Raji (cell line): ENCODE results near the gene LSM14A.
A peak's percentile ranks its signal among the peaks of the same experiment; 100 is the strongest.

Experiments used
- POLR2A ChIP-seq: IDR thresholded peaks from 2 replicates; pipeline ENCODE4 v1.6.1; 2011; ENCODE audit warnings: low read depth, low read length, control low read depth; ENCODE audit not compliant: insufficient read depth

LSM14A gene

DNA sequence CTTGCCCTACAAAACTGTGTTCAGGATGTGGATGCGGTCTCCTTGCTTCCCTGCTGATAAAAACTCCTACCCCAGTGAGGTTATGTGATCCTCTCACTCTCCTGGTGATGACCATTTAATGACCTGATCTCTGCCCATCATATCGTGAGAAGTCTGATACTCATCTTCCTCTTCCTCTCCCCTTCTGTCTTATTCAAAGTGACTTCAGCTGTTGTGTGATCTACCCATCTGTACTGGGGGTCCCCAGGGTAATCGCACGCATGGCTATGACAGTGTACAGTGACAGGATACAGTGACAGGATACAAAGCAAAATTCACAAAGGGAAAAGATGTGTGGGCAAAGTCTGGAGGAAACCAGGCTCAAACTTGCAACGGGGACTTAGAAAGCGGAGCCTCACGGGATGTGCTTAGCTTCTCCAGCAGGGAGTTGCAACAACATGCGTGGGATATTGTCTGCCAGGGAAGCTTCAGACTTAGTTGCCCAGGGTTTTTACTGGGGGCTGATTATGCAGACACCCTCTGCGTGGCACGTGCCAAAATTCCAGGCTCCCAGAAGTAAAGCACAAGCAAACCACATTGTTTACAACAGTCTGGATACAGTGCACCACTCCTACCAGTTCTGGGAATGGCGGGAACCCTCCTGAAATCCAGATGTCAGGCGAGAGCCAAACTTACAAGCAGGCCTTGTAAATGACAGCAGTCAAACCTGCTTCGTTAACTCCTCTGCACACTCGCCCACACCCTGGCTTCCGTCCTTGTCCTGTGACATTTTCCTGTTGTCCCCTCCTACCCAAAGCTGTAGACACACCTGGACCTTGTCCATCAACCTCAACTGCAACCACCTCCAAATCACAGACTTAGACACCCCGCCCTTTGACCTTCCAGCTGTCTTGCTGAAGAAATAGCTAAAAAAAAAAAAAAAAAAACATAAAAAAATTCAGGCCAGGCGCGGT lies 64.0 kb downstream of the LSM14A start:
- no peak for TF ChIP-seq POLR2A

DNA sequence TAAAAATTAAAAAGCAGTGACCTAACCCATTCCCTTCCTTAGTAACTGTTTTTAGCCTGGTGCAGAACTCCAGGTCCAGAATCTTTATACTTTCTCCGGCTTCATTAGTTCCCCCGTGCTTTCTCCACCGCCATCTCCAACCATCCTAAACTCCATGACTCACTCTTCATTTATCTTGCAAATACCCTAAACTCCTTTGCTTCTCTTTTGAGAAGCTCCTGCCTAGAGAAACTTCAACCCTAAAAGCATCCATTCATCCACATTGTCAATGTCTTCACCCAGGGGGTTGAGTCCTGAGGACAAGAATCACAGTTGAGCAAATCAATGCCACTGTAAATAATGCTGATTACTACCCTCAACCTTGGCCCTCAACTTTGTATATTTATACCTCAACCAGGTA lies 65.0 kb downstream of the LSM14A start:
- TF ChIP-seq POLR2A: no peak

GRCh38 chr19:34237939-34238338 lies 65.6 kb downstream of the LSM14A start:
- TF ChIP-seq POLR2A: no peak

DNA sequence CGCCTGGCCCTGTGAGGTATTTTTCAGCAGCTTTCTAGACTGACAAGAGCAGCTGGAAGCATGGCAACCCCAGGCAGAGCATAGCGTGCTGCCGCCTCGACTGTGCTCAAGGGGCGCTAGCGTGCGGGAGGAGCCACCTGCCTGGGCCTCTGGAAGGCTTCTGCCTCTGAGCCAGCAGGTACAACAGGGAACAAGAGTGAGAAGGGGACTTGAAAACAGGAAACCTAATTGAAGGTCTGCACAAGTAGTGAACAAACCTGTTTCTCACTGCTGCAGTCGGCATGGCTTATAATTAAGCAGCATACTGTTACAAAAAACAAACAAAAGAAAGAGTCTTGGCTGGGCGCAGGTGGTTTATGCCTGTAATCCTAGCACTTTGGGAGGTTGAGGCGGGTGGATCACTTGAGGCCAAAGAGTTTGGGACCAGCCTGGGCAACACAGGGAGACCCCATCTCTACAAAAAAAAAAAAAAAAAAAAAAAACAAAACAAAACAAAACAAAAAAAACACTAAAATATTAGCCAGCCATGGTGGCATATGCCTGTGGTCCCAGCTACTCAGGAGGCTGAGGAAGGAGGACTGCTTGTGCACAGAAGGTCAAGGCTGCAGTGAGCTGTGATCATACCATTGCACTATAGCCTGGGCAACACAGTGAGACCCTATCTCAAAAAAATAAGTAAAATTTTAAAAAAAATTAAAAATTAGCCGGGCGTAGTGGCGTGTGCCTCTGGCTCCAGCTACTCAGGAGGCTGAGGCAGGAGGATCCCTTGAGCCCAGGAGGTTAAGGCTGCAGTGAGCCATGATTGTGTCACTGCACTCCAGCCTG lies 69.4 kb downstream of the LSM14A start:
- TF ChIP-seq POLR2A: no peak

DNA sequence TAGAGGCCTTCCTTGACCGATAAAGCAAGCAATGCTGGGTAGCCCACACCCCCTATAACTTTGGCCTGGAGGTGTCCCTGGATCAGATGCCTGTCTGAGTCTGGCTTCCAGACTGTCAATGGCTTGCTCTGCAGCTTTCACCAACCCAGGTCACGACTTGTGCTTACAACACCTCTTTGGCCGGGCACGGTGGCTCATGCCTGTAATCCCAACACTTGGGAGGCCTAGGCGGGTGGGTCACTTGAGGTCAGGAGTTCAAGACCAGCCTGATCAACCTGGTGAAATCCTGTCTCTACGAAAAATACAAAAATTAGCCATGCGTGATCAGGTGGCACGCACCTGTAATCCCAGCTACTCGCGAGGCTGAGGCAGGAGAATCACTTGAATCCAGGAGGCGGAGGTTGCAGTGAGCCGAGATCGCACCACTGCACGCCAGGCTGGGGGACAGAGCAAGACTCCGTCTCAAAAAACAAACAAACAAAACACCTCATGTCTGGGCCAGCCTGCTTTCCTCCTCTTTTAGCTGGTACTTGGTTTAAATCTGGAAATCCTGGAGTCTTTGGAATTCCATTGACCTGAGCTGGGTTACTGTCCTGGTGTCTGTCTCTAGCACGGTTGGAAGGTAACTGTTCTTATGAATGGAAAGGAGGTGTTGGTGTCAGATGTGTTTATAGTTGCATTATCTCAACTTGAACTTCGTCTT lies 71.7 kb downstream of the LSM14A start:
- TF ChIP-seq POLR2A: no peak

DNA sequence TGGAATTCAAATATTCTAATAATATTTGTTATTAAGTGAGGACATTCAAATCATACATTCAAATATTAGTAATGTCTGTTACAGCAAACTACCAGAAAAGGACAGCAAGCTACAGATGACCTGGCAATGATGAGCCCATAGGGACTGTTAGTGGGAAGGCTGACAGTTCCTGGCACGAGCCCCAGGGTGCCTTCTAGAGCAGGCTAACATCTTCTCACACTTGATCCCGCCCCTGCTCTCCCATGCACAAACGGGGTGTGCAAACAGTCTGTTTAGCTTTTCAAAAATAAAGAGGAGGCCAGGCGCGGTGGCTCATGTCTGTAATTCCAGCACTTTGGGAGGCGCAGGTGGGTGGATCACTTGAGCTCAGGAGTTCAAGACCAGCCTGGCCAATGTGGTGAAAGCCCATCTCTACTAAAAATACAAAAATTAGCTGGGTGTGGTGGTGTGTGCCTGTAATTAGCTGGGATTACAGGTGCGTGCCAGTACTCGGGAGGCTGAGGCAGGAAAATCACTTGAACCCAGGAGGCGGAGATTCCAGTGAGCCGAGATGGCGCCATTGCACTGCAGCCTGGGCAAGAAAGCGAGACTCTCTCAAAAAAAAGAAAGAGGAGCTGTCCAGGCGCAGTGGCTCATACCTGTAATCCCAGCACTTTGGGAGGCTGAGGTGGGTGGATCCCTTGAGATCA lies 72.5 kb downstream of the LSM14A start:
- no peak for TF ChIP-seq POLR2A

DNA sequence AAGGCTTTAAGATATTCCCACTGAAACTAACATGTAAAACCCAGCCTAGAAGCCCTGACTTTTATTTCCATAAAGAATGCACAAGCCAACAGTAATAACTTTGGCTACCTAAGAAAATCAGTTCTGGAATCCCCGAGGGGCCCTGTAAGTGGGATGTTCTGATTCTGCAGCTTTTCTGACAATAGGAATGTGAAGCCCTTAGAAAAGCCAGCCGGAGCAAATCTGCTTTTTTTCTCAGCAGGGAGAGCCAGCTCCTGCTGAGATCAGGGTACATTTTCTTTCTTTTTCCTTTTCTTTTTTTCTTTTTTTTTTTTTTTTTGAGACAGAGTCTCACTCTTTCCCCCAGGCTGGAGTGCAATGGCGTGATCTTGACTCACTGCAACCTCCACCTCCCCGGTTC lies 74.0 kb downstream of the LSM14A start:
- TF ChIP-seq POLR2A: no peak

- no peak for TF ChIP-seq POLR2A
These were observed 76.6 kb downstream of the LSM14A start for GRCh38 chr19:34248941-34249340.

- peak; percentile 79 for TF ChIP-seq POLR2A
These were observed 81.9 kb downstream of the LSM14A start, which contains the start of gene GARRE1 for GRCh38 chr19:34254046-34254697. Gene GARRE1 (plus strand): TSS chr19:34254554. CDS start chr19:34300474, 45,920 bp downstream.

DNA sequence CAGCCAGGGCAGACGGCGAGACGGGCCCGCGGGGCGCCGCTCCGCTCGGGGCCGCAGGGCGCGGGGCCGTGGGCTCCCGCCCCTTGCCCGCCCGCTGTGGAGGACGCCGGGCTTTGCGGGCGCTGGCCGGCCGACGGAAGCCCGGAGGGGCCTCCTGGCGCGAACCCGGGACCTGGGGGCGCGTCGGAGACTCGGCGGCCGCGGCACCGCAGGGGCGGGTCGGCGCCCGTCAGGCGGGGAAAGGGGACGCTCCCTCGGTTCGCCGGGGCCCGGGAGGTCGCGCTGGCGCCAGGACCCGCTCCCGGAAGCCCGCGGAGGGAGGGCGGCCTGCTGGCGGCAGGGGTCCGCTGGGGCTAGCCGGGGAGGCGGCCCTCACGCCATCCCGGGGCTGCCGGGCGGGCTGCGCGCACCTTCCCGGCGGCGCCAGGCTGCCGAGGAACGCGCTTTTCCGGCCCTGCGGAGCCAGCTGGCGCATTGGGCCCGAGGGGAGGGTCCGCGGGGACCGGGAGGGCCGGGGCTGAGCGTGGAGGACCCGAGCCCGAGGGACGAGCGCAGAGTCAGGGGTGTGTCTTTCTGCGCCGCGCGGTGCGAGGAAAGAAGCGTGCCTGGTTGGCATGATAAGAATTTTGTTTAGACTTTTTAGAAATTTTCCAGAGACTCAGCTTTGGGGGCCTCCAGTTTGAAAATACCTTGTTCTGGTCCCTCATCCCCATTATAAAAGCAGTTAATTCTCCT lies 82.6 kb downstream of the LSM14A start:
- 0 out of 2 replicates have a peak, but pooled peaks have one; percentile 7 for TF ChIP-seq POLR2A

DNA sequence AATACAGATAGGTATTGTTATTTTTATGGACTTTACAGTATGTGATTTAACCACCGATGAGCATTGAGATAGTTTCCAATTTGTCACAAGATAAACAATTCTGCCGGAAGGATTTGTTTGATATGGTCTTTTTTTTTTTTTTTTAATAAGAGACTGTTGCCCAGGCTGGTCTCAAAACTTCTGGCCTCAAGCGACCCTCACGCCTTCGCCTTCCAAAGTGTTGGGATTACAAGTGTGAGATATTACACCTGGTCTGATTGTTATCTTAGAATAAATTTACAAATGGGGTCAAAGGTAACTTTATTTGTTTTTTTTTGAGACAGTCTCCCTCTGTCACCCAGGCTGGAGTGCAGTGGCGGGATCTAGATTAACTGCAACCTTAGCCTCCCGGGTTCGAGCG lies 83.2 kb downstream of the LSM14A start:
- no peak for TF ChIP-seq POLR2A

- no peak for TF ChIP-seq POLR2A
These were observed 84.7 kb downstream of the LSM14A start for GRCh38 chr19:34256835-34257558.

GRCh38 chr19:34257559-34257924 lies 85.2 kb downstream of the LSM14A start:
- no peak for TF ChIP-seq POLR2A
